CD4-positive, alpha-beta T cell treated with Interleukin-12 subunit alpha and Interleukin-12 subunit beta, for 1 hour (primary cell): ENCODE measurements around the gene NIM1K.
"Not testable (repeated sequence)": the region's sequence is repeated elsewhere in the genome, so short reads cannot be mapped to it uniquely, and the experiment has no call there.

Experiments used
- DNase-seq: peaks from one replicate; pipeline ENCODE4 v3.0.0-alpha.2; 2020

The NIM1K gene

DNA sequence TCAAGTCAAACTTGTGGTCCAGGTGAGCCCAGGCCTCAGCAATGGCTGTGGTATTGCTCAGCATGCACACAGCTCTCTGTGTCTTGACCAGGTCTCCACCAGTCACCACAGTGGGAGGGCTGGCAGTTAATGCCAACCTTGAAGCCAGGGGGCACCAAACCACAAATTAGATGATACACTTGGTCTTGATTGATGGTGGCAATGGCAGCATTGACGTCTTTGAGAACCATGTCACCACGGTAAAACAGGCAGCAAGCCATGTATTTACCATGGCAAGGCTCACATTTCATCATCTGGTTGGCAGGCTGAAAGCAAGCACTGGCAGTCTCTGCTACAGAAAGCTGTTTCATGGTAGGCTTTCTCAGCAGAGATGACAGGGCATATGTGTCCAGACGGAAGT, 40.0 kb downstream of the NIM1K start:
- no peak for DNase-seq

DNA sequence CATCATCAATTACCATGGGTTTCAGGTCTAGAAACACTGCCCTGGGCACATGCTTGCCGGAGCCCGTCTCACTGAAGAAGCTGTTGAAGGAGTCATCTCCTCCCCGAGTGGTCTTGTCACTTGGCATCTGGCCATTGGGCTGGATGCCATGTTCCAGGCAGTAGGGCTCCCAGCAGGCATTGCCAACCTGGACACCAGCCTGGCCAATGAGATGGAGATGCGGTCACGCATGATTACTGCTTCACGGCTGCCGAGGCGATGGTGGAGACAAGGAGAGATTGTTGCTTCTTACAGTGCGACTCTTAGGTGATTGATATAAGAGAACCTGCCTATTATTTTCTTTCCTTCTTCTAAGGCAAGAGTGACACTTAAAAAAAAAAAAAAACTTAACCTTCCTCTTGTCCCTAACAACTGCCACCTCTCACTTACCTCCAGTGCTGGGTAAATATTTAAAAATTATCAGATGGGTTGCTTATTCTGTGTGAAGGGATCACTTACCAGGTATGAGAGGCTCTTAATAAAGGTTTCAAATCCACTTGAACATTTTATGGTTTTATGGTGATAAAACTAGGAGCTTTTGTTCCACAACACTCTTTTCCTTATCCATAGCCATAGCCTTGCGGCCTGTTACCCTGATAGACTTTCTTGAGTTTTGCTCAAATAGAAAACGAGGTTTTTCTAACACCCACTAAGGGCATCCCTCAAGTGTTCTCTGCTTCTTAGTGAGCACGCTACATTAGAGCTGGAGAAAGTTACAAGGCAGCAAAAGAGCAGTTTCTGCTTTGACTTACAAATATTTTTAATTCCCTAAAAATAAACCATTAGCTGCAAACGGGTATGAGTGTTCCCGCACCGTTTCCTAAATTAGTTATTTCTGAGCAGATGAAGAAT, 41.2 kb downstream of the NIM1K start:
- DNase-seq: no peak

- DNase-seq: no peak
These were observed 41.9 kb downstream of the NIM1K start for GRCh38 chr5:43233946-43234345.

DNA sequence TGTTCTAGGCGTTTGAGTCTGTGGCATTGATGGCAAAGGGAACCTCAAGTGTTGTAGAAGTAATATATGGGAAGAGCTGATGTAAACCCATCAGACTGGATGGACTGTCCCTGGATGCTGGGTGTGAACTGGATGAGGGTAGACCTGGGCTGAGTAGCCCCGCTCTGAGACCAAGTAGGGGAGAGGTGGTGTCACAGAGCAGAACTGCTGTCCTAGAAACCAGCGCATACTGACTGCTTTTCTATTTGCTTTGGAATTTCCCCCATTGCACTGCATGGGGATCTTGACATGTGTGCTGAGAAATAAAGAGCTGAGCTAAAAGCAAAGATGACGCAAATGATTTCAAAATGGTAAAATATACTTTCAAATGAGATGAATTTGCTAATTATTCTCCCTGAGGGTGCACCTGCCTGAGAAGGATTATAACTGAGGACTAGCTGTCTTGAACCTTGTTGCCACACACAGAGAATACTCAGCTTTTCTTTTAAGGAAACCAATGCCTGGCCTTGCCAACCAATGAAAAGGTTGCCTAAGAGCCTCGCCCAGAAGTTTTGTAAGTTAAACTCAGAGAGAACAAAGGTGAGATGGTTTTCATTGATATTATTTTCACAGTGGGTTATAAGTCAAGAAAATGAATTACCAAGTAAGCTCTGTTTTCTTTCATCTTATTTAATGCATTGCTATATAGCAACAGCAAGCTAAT, 44.8 kb downstream of the NIM1K start:
- DNase-seq: no peak

DNA sequence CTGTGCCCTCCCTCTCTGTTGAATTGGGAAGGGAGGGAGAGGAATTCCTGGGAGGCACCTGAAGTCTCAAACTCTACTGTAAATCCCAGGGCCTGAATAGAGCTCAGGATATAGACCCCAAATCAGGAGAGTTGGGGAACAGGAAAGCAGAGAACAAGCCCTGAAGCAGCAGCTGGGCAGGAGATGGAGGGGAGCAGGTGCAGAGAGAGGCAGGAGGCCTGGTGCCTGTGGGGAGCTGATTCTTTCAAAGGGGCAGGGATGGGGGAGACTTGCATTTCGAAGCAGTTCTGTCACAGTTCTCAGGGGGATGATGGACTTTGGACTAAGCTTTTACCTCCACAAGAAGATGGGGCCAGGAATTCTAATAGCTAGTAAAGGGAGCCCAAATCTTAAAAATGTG, 50.2 kb downstream of the NIM1K start:
- DNase-seq: no peak

DNA sequence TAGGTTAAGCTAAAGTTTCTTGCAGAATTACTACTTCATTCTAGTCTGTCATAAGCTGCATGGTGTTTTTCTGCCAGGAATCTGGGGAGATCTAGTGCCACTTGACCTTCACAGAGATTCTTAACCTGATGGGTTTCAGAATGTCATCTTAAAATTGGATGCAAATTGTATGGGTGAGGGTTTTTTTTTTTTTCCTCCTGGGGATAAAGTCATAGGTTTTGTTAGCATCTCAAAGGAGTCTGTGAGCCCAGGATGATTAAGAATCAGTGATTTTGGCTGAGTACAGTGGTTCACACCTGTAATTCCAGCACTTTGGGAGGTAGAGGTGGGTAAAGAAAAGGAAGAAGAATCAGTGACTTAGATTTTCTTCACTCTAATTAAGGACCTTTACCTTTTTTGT, 51.2 kb downstream of the NIM1K start:
- no peak for DNase-seq

DNA sequence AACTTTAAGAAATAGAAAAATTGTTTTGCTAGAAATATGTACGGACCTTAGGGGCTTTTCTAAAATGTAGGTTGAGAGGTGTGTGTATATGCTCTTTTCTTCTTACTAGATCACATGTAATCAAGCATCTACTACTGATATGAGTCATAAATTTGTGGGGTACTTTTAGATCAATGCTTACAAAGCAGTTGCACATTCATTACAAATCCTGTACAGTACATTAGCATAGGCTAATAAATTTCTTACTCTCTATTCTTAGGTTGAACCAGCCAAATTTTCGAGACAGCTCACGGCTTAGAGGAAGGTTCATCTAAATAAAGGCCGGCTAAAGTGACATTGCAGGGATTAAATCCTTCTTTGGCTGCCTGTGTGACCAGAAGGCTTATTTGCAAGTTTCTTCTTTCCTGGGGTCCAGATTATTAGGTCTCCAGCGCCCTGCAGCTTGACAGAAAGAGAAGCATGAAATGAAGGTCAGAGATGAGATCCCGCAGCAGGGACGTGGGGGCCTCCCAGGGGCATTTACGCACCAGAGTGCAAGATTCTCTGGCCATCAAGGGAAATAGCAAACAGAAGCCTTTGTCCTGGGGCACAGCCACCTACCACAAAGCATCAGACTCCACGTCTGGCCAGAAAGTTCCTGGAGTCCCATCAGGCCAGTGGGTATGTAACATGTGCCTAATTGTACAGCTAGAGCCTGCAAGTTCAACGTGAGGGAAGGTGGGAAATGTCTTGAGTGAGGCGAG, 53.0 kb downstream of the NIM1K start:
- DNase-seq: no peak

GRCh38 chr5:43245724-43246385, 53.8 kb downstream of the NIM1K start:
- no peak for DNase-seq

GRCh38 chr5:43251754-43252153, 59.7 kb downstream of the NIM1K start:
- no peak for DNase-seq

GRCh38 chr5:43255704-43256103, 63.7 kb downstream of the NIM1K start:
- DNase-seq: no peak

DNA sequence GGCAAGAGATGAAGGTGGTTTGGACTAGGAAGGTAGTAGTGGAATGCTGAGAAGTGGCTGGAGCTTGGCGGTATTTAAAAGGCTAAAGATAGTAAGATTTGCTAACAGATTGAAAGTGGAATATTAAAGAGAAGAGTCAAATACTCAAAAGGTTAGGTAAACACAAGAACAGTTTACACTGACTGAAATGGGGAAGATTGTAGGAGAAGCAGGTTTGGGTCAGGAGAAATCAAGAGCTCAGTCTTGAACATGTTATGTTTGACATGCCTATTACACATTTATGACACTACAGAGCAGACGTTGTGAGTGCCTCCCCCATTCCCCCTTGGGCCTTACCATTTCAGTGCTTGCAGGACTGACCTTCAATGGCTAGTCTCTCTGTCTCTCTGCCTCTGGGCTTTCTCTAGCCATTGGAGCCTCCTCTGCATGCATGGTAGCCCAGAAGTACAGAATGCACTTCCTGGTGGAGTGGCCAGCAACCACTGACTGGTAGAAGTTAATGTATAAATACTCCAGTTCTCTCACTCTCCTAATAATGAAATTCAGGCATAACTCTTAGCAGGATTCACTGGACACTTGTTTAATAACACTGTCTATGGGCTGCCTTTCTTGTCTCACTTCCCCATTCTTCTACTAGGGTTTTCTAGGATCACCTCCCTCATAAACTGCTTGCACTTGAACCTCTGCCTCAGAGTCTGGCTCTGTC, 64.4 kb downstream of the NIM1K start:
- no peak for DNase-seq

DNA sequence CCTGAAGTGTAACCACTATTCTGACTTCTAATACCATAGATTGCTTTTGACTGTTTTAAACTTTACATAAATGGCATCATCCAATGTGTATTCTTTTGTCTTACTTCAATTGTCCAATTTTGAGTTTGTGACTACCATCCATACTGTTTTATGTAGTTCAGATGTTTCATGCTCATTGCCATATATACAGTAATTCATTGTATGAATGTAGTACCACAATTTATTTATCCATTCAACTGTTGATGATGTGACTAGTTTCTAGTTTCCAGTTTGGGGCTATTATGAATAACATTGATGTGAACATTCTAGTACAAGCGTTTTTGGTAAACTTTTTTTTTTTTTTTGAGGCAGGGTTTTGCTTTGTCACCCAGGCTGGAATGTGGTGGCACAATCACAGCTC, 66.1 kb downstream of the NIM1K start:
- DNase-seq: no peak

DNA sequence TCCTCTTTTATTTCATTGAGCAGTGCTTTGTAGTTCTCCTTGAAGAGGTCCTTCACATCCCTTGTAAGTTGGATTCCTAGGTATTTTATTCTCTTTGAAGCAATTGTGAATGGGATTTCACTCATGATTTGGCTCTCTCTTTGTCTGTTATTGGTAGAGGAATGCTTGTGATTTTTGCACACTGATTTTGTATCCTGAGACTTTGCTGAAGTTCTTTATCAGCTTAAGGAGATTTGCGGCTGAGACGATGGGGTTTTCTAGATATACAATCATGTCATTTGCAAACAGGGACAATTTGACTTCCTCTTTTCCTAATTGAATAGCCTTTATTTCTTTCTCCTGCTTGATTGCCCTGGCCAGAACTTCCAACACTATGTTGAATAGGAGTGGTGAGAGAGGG, 70.2 kb downstream of the NIM1K start:
- not testable (repeated sequence) for DNase-seq

- no peak for DNase-seq
These were observed 76.3 kb downstream of the NIM1K start for GRCh38 chr5:43268188-43268820.

GRCh38 chr5:43270645-43271044, 78.6 kb downstream of the NIM1K start:
- no peak for DNase-seq

DNA sequence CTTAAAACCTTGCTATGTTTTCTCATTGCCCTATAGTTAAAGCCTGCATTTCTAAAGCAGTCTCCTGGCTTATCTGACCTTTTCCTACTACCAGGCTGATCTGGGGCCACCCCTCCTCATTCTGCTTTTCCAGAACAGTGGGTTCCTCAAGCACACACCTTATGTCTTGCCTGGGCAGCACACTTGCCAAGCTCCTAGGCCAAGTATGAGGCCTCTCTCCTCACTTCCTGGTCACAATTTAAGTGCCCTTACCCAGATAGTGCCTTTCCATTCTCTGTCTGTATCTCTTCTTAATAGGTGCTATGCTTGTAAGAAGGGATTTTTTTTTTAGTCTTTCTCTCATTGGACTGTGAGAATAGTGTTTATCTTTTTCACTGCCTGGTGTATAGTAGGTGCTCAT, 81.5 kb downstream of the NIM1K start:
- no peak for DNase-seq

- DNase-seq: no peak
These were observed 82.5 kb downstream of the NIM1K start for GRCh38 chr5:43274435-43275114.

GRCh38 chr5:43275391-43275790, 83.4 kb downstream of the NIM1K start:
- DNase-seq: no peak

- DNase-seq: no peak
These were observed 87.7 kb downstream of the NIM1K start for GRCh38 chr5:43279548-43280274.

GRCh38 chr5:43281840-43282658, 90.0 kb downstream of the NIM1K start:
- no peak for DNase-seq
